GM23248 (cell line): Measurements from ENCODE around the gene RFX2. TPM values are rescaled to one million over a fixed set of nuclear protein-coding genes. Genes with fewer than 3 reads are reported as not detected.

ENCODE experiments used
- DNase-seq: peaks from one replicate; pipeline ENCODE4 v3.0.0-alpha.2; 2015
- H2AFZ ChIP-seq: fragments of 200-600 bp; sonication (generic); 2 replicates; pipeline ENCODE4 v1.6.1; 2016; ENCODE audit warnings: antibody characterized with exemption
- H3F3A ChIP-seq: fragments of 200-600 bp; sonication (generic); 2 replicates; pipeline ENCODE4 v1.6.1; 2016; ENCODE audit warnings: mild to moderate bottlenecking, antibody characterized with exemption, mixed run types; ENCODE audit not compliant: insufficient read depth
- H3K27ac ChIP-seq: fragments of 200-600 bp; sonication (generic); 2 replicates; pipeline ENCODE4 v1.5.1; 2016; ENCODE audit warnings: mild to moderate bottlenecking
- H3K27me3 ChIP-seq: fragments of 200-600 bp; sonication (generic); replicated peaks from 2 replicates; pipeline ENCODE4 v1.6.1; 2016; ENCODE audit warnings: mild to moderate bottlenecking; ENCODE audit not compliant: insufficient read depth
- H3K36me3 ChIP-seq: fragments of 200-600 bp; sonication (generic); 2 replicates; pipeline ENCODE4 v1.6.1; 2016; ENCODE audit warnings: low read depth, mild to moderate bottlenecking
- H3K4me1 ChIP-seq: fragments of 200-600 bp; sonication (generic); 2 replicates; pipeline ENCODE4 v1.6.1; 2016; ENCODE audit warnings: mild to moderate bottlenecking; ENCODE audit not compliant: insufficient read depth
- H3K4me2 ChIP-seq: fragments of 200-600 bp; sonication (generic); one replicate; pipeline ENCODE4 v1.6.1; 2016; ENCODE audit warnings: mild to moderate bottlenecking; ENCODE audit not compliant: unreplicated experiment
- H3K4me3 ChIP-seq: fragments of 200-600 bp; sonication (generic); 2 replicates; pipeline ENCODE4 v1.5.1; 2016; ENCODE audit warnings: mild to moderate bottlenecking
- H3K79me2 ChIP-seq: fragments of 200-600 bp; sonication (generic); 2 replicates; pipeline ENCODE4 v1.6.1; 2016; ENCODE audit warnings: mild to moderate bottlenecking; ENCODE audit not compliant: insufficient read depth
- H3K9ac ChIP-seq: fragments of 200-600 bp; sonication (generic); 2 replicates; pipeline ENCODE4 v1.6.1; 2016; ENCODE audit warnings: mild to moderate bottlenecking
- H3K9me2 ChIP-seq: fragments of 200-600 bp; sonication (generic); 2 replicates; pipeline ENCODE4 v1.6.1; 2016; ENCODE audit warnings: mixed run types, mild to moderate bottlenecking, moderate library complexity; ENCODE audit not compliant: insufficient read depth
- H3K9me3 ChIP-seq: fragments of 200-600 bp; sonication (generic); one replicate; pipeline ENCODE4 v1.6.1; 2017; ENCODE audit warnings: low read depth
- H4K20me1 ChIP-seq: fragments of 200-600 bp; sonication (generic); 2 replicates; pipeline ENCODE4 v1.6.0; 2016; ENCODE audit not compliant: insufficient read depth
- EZH2 ChIP-seq: fragments of 200-600 bp; sonication (generic); IDR thresholded peaks from 2 replicates; pipeline ENCODE4 v1.6.1; 2018; ENCODE audit warnings: antibody characterized with exemption, mild to moderate bottlenecking; ENCODE audit not compliant: insufficient read depth, poor library complexity, severe bottlenecking
- EZH2phosphoT487 ChIP-seq: fragments of 200-600 bp; sonication (generic); IDR thresholded peaks from 2 replicates; pipeline ENCODE4 v1.6.1; 2018; ENCODE audit warnings: antibody characterized with exemption, moderate library complexity, mild to moderate bottlenecking, low read depth; ENCODE audit not compliant: insufficient read depth
- WGBS, 2 experiments: methylation state at CpG; one replicate each; pipeline ENCODE4 v1.1.6; 2015 to 2017; ENCODE audit warnings: low lambda C conversion rate in 2 of 2, low coverage in 1 of 2; ENCODE audit errors: missing lambda C conversion rate in 2 of 2; 5-methylcytosine and 5-hydroxymethylcytosine counted together
- in situ Hi-C: fragments of 300-500 bp; cut with MboI; formaldehyde crosslinking; loops from 2 replicates; pipeline ENCODE4 v1.15.0; 2020
- polyA plus RNA-seq: library from polyadenylated mRNA; unstranded; fragments of >200 nt; fragmentation: Nextera tagmentation; extraction: Ambion mirVana; gene quantifications from 2 replicates; pipeline ENCODE4 v1.2.1, GENCODE V29; 2016
- total RNA-seq: library from RNA; depleted of rRNA; stranded (reverse); fragments of >200 nt; shearing (Covaris generic); gene quantifications from 2 replicates; pipeline ENCODE4 v1.2.3, GENCODE V29; 2014

The RFX2 gene
- total and polyA plus RNA-seq, 2 experiments from 2014 or later = 11.3 to 13.1 TPM

- H3K36me3 ChIP-seq = no peaks in the 10 kb centered on the region
- no peaks in the 10 kb centered on the region for H3K79me2 ChIP-seq
- H3K9me3 ChIP-seq = no peaks in the 10 kb centered on the region
- H3K4me1 ChIP-seq = no peaks in the 10 kb centered on the region
- no peaks in the 10 kb centered on the region for H4K20me1 ChIP-seq
- H3K9ac ChIP-seq = no peak overlapping the region
- H3F3A ChIP-seq = no peaks in the 10 kb centered on the region
- WGBS, 2 experiments = 96 to 97% methylated on average over 27 to 29 of the region's 29 CpGs
- no peak overlapping the region for H3K4me2 ChIP-seq
- H3K9me2 ChIP-seq = no peaks in the 10 kb centered on the region
- no peaks in the 10 kb centered on the region for H3K27me3 ChIP-seq
- H3K4me3 ChIP-seq = no peak overlapping the region
- no peak overlapping the region for H2AFZ ChIP-seq
- in situ Hi-C loops = no loop called here
- no peak overlapping the region for H3K27ac ChIP-seq
- TF ChIP-seq EZH2 = no peak
- DNase-seq = no peak
Observed at GRCh38 chr19:5994405-5995165, 115.7 kb downstream of the RFX2 start.

- H3K4me2 ChIP-seq = no peak overlapping the region
Observed at GRCh38 chr19:5993648-5994358, 116.5 kb downstream of the RFX2 start.

GRCh38 chr19:5993201-5993600, 117.1 kb downstream of the RFX2 start:
- no peaks in the 10 kb centered on the region for H4K20me1 ChIP-seq
- 81 to 82% methylated on average over 13 of the region's 13 CpGs for WGBS, 2 experiments
- no peak overlapping the region for H2AFZ ChIP-seq
- DNase-seq = no peak
- no peaks in the 10 kb centered on the region for H3F3A ChIP-seq
- no peak overlapping the region for H3K4me2 ChIP-seq
- H3K27ac ChIP-seq = no peak overlapping the region
- no peak for TF ChIP-seq EZH2phosphoT487
- no peak for TF ChIP-seq EZH2
- H3K4me1 ChIP-seq = no peaks in the 10 kb centered on the region
- no peak overlapping the region for H3K4me3 ChIP-seq
- no peaks in the 10 kb centered on the region for H3K27me3 ChIP-seq
- no peaks in the 10 kb centered on the region for H3K9me3 ChIP-seq
- no peak overlapping the region for H3K9ac ChIP-seq
- H3K79me2 ChIP-seq = no peaks in the 10 kb centered on the region
- in situ Hi-C loops = no loop called here
- no peaks in the 10 kb centered on the region for H3K36me3 ChIP-seq
- no peaks in the 10 kb centered on the region for H3K9me2 ChIP-seq

More at GRCh38 chr19:5993648-5994358, 116.5 kb downstream of the RFX2 start:
- in situ Hi-C loops = no loop called here
- TF ChIP-seq EZH2phosphoT487 (no peak), EZH2 (no peak)
- Histone ChIP-seq H4K20me1 (no peaks in the 10 kb centered on the region), H3K9me3 (no peaks in the 10 kb centered on the region), H3K9ac (no peak overlapping the region), H3K27me3 (no peaks in the 10 kb centered on the region), H3K4me1 (no peaks in the 10 kb centered on the region), H2AFZ (no peak overlapping the region), H3K9me2 (no peaks in the 10 kb centered on the region), H3K36me3 (no peaks in the 10 kb centered on the region), H3K4me3 (no peak overlapping the region), H3K27ac (no peak overlapping the region), H3K79me2 (no peaks in the 10 kb centered on the region), H3F3A (no peaks in the 10 kb centered on the region)
- 86 to 88% methylated on average over 28 to 30 of the region's 30 CpGs for WGBS, 2 experiments
- DNase-seq = no peak

GRCh38 chr19:5992756-5993155, 117.5 kb downstream of the RFX2 start:
- in situ Hi-C loops = no loop called here
- no peak for DNase-seq

More at GRCh38 chr19:5992756-5993155, 117.5 kb downstream of the RFX2 start:
- Histone ChIP-seq H3K27ac (no peak overlapping the region), H3K9me3 (no peaks in the 10 kb centered on the region), H3K9me2 (no peaks in the 10 kb centered on the region), H3K36me3 (no peaks in the 10 kb centered on the region), H3K4me3 (no peak overlapping the region), H3F3A (no peaks in the 10 kb centered on the region), H2AFZ (no peak overlapping the region), H3K79me2 (no peaks in the 10 kb centered on the region), H4K20me1 (no peaks in the 10 kb centered on the region), H3K4me1 (no peaks in the 10 kb centered on the region), H3K9ac (no peak overlapping the region), H3K27me3 (no peaks in the 10 kb centered on the region), H3K4me2 (no peak overlapping the region)
- WGBS, 2 experiments = 87 to 92% methylated on average over 11 of the region's 11 CpGs
- TF ChIP-seq EZH2phosphoT487 (no peak), EZH2 (no peak)
